Epidermal melanocyte (primary cell): ENCODE measurements around the gene SIGLEC15.

ENCODE experiments used
- DNase-seq: peaks from one replicate; pipeline ENCODE4 v3.0.0; 2011; ENCODE audit warnings: low spot score; ENCODE audit not compliant: insufficient read length

SIGLEC15 gene

DNA sequence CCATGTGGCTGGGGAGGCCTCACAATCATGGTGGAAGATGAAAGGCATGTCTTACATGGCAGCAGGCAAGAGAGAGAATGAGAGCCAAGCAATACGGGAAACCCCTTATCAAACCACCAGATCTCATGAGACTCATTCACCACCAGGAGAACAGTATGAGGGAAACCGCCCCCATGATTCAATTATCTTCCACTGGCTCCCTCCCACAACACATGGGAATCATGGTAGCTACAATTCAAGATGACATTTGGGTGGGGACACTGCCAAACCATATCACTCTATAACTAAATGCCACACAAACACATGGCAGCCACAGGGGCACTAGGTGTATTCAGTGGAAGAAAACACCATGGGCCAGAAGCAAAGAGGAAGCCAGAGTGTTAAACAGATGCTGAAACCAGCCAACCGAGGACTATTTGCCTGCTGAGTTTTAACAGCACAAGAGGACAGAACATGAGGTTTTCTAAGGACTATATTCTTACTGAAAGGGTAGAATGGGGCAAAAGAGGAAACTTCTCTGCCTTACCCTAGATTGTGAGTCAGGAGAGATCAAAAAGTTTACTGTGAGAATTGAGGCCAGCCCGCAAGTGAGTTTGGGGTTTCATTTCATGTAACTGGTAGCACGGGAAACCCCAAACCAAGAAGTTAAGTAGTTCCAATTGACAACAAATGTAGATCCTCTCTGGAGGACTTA lies 49.2 kb downstream of the SIGLEC15 start:
- no peak for DNase-seq

DNA sequence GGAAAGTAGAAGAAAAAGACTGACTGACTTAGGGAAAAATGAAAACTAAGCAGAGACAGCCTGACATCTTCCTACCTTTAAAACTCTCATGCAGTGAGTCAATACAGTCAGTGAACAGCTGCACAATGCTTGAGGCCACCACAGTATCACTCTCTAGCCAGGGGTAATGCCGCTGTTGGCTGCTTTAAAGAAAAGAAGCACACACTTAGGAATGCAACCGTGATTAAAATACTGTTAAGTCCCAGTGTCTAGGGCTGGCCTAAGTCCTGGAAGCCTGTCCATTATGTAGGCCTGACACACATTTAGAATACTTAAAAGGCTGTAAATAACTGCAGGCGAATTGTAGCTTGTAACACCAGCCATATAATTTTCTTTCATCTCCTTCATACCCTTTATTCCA lies 50.7 kb downstream of the SIGLEC15 start:
- DNase-seq, result no peak

DNA sequence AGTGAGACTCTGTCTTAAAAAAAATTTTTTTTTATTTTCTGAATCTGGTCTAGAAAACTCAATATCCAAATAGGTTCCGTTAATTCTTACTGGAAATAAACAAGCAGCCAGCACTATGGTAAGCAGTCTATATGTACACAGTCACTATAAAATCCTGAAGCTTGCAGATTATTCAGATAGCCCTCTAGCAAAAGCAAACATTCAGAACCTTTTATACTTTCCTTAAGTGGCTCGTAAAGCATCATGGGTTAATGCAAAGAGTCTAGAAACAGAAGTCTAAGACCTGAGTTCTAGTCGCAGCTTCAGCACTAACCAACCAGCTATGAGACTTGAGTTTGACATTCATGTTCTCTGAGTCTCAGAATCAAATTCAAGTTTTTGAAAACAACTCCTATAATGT lies 51.9 kb downstream of the SIGLEC15 start:
- DNase-seq, result no peak

DNA sequence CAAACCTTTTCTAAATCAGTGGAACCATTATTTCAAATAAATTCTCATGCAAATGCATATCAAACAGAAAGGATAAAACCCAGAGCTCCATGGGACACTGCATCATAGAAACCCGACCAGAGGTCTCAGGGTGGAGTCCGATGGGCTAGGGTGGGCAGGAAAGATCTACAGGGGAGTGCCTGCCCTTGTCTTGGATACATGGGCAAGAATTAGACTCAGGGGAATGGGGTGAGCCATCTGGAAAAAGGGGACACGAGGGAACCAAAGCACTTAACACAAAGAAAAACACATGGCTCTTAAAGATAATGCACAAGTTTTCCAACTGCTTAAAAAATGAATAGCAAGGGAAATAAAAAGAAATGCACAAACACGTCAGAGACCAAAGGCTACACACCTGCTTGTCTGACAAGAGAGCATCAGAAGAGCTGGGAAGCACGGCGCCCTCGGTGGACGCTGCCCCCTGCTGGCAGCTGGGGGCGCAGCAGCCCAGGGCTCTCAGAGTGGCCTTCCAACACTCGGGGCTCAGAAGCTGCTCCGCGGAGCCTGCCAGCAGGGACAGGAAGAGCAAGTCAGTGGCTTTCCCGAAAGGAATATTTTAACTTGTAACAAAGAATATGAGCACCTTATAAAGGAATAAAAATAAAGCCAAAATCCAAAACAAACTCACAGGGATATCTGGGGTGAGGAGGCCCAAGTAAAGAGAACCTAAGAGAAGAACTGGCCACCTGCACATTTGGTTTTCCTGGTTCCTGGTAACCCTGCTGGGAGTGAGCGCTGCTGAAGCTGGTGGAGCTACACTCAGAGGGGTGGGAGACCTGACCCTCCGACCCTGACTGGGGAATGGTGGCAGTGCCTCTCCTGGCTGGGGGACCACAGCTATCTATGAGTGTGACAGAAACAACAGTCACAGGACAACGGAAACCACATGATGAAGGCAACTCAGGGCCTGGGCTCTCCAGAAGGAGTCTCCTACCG lies 54.5 kb downstream of the SIGLEC15 start:
- peak; percentile 52 for DNase-seq

DNA sequence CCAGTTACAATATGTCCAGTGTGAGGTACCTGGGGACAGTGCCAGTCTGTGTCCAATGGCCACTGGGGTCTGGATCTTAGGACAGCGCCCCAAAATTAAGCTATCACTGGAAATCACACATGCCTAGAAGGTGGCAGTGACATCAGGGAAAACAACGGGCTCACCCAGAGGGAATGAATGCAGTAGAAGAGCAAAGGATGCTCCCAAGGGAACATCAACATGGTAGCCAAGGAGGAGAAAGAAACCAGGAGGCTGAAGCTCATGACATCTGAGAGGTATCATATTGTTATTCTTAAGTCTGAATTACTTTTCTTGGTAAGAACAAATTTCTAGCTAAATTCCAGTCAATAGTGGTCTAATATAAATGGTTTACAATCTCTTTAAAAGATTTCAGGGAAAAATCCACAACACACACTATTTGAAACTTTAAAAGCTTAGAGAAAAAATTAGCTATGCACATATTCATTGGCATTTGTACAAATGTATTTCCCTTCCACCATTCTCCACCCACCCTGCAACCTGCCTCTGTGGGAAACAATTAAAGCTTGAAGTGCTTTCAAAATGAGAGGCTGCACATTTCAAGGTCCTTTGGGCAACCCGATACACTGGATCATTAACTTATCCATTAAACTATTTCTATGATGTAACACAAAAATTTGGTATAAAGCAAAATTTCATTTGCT lies 55.5 kb downstream of the SIGLEC15 start:
- no peak for DNase-seq

DNA sequence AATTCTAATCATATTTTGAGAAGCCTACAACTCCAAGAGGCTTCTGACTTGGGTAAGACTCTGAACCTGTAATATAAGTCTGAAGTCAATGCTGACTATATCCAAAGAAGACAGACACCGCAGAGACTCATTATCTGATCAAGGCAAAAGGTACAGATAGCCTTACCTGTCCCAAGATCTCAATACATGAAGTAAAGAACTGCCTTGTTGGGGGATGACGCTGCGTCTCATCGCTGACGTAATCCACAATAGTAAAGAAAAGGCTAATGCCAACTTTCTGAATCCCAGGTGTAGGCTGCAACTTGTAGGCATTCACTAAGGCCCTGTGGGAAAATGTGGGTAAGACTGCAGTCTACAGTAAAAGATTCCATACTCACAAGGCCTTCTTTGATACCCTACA lies 62.1 kb downstream of the SIGLEC15 start:
- no peak for DNase-seq

DNA sequence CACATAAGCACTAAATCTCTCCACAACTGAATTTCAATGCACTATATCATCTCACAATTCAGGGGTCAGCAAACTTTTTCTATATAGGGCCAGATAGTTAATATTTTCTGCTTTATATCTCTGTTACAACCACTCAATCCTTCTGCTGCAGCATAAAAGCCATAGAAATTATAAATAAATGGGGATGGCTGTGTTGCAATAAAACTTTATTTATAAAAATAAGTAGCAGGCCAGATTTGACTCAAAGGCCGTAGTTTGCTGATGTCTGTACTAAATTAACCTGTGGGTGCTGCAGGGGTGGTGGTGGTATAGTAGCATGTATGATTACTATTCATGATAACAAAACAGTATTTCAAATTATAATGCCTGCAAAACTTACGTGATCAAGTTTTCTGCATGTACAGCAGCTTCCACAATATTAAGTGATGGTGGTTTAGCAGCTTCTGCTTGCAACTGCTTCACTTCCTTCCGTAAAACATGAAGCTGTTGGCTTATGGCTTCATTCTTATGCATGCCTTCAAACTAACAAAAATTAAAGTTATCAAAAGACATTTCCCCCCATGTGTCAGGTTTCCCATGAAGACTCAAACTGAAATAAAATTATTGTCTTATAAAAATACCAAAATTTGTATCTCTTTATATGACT lies 64.1 kb downstream of the SIGLEC15 start:
- no peak for DNase-seq

DNA sequence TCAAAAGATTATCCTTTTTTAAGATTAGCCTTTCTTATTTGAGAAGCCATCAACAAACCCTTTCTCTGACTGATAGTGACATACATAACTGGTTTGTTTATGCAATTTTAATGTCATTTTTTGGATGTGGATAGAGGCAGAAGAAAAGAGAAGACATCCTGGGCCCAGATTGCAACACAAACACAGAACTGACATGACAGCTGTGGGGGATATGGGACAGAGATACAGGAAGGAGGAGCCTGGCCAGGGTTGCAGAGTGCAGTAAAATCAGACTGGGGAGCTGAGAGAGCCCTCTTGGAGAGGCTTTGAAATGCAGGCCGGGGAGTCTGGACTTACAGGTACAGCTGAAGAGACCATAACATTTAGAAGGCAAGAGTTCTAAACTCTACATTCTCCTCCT lies 65.1 kb downstream of the SIGLEC15 start:
- no peak for DNase-seq

DNA sequence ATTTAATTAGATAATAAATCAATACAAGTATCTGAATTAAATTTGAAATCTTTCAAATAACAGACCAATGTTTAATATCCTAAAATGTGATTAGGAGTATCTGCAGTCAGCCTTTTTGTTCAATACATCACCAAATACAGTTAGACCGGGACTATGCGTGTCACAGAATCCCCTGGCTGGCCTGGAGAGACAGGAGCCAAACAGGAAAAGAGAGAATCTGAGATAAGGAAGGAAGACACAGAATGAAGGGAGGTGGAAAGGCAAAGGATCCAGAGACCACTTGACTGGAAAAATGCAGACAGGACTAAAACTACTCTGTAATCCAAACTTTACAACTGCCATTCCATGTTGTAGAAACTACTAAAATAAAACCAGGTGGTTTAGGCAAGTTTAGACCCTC lies 66.3 kb downstream of the SIGLEC15 start:
- DNase-seq, result no peak
